GM23338 (cell line): Measurements from ENCODE around the gene OSBPL10. TPM values are rescaled to one million over a fixed set of nuclear protein-coding genes. Genes with fewer than 3 reads are reported as not detected.

ENCODE experiments used
- ATAC-seq: fragments of 200-7000 bp; cut with Tn5 transposase; 3 replicates; pipeline ENCODE4 v1.9.1; 2020
- DNase-seq: peaks from one replicate; pipeline ENCODE4 v3.0.0-alpha.2; 2015; ENCODE audit warnings: low spot score
- H2AFZ ChIP-seq: fragments of 200-600 bp; sonication (generic); 2 replicates; pipeline ENCODE4 v1.8.0; 2016; ENCODE audit warnings: antibody characterized with exemption, mild to moderate bottlenecking, moderate library complexity
- H3F3A ChIP-seq: fragments of 200-600 bp; sonication (generic); replicated peaks from 2 replicates; pipeline ENCODE4 v1.8.0; 2017; ENCODE audit warnings: antibody characterized with exemption, mixed run types, low read depth
- H3K27ac ChIP-seq: fragments of 200-600 bp; sonication (generic); 2 replicates; pipeline ENCODE4 v1.6.1; 2016; ENCODE audit warnings: low read depth
- H3K27me3 ChIP-seq: fragments of 200-600 bp; sonication (generic); 2 replicates; pipeline ENCODE4 v1.8.0; 2016; ENCODE audit warnings: mild to moderate bottlenecking, mixed run types, moderate library complexity; ENCODE audit not compliant: insufficient read depth
- H3K36me3 ChIP-seq: fragments of 200-600 bp; sonication (generic); 2 replicates; pipeline ENCODE4 v1.8.0; 2016; ENCODE audit warnings: mild to moderate bottlenecking; ENCODE audit not compliant: insufficient read depth
- H3K4me1 ChIP-seq: fragments of 200-600 bp; sonication (generic); 2 replicates; pipeline ENCODE4 v1.8.0; 2016; ENCODE audit warnings: mild to moderate bottlenecking, moderate library complexity; ENCODE audit not compliant: insufficient read depth
- H3K4me2 ChIP-seq: fragments of 200-600 bp; sonication (generic); 2 replicates; pipeline ENCODE4 v1.7.1; 2017; ENCODE audit warnings: mixed run types
- H3K4me3 ChIP-seq: fragments of 200-600 bp; sonication (generic); 2 replicates; pipeline ENCODE4 v1.6.1; 2016; ENCODE audit warnings: mixed run types
- H3K79me2 ChIP-seq: fragments of 200-600 bp; sonication (generic); replicated peaks from 2 replicates; pipeline ENCODE4 v1.8.0; 2017; ENCODE audit warnings: mild to moderate bottlenecking; ENCODE audit not compliant: insufficient read depth
- H3K9me2 ChIP-seq: fragments of 200-600 bp; sonication (generic); 2 replicates; pipeline ENCODE4 v1.8.0; 2017; ENCODE audit not compliant: insufficient read depth
- H4K20me1 ChIP-seq: fragments of 200-600 bp; sonication (generic); replicated peaks from 2 replicates; pipeline ENCODE4 v1.8.0; 2017; ENCODE audit warnings: mild to moderate bottlenecking; ENCODE audit not compliant: insufficient read depth
- H3K27ac Mint-ChIP-seq: 2 replicates; pipeline ENCODE4 v1.8.0; 2020; ENCODE audit warnings: inconsistent platforms, mild to moderate bottlenecking, moderate library complexity, mixed read lengths
- H3K27me3 Mint-ChIP-seq: 3 replicates; pipeline ENCODE4 v1.8.0; 2022; ENCODE audit warnings: low read depth, mild to moderate bottlenecking, moderate library complexity, mixed read lengths, inconsistent platforms; ENCODE audit not compliant: insufficient read depth, poor library complexity
- H3K36me3 Mint-ChIP-seq: 3 replicates; pipeline ENCODE4 v1.8.0; 2021; ENCODE audit warnings: low read depth, mild to moderate bottlenecking, inconsistent platforms, moderate library complexity, mixed read lengths
- H3K4me1 Mint-ChIP-seq: 3 replicates; pipeline ENCODE4 v1.8.0; 2020; ENCODE audit warnings: mild to moderate bottlenecking, inconsistent platforms, mixed read lengths
- H3K4me3 Mint-ChIP-seq: 3 replicates; pipeline ENCODE4 v1.8.0; 2021; ENCODE audit warnings: moderate library complexity, mild to moderate bottlenecking, inconsistent platforms, mixed read lengths
- H3K9me3 Mint-ChIP-seq: 3 replicates; pipeline ENCODE4 v1.8.0; 2020; ENCODE audit warnings: moderate library complexity, mild to moderate bottlenecking, inconsistent platforms, mixed read lengths
- CREB1 ChIP-seq: fragments of 250-450 bp; sonication (Bioruptor Pico); IDR thresholded peaks from 2 replicates; pipeline ENCODE4 v1.5.0; 2020; ENCODE audit warnings: low read depth, mild to moderate bottlenecking, moderate library complexity
- CTCF ChIP-seq, 2 experiments: fragments of 200-600 bp in 1 of 2; sonication (generic) in 1 of 2; conservative IDR thresholded peaks; 2 replicates each; pipeline versions ENCODE4 v1.5.1 to v1.6.1; 2016 to 2017; ENCODE audit warnings: antibody characterized with exemption in 2 of 2, low read depth in 2 of 2, mild to moderate bottlenecking in 2 of 2, moderate library complexity in 1 of 2
- EZH2 ChIP-seq: fragments of 200-600 bp; sonication (generic); IDR thresholded peaks from one replicate; pipeline ENCODE4 v1.8.0; 2017; ENCODE audit warnings: antibody characterized with exemption, mild to moderate bottlenecking, low read depth; ENCODE audit not compliant: unreplicated experiment
- EZH2phosphoT487 ChIP-seq: fragments of 200-600 bp; sonication (generic); IDR thresholded peaks from one replicate; pipeline ENCODE4 v1.8.1; 2018; ENCODE audit warnings: antibody characterized with exemption; ENCODE audit not compliant: unreplicated experiment
- JUNB ChIP-seq: IDR thresholded peaks from one replicate; pipeline ENCODE4 v1.6.1; 2016; ENCODE audit warnings: antibody characterized with exemption; ENCODE audit not compliant: unreplicated experiment
- NANOG ChIP-seq: IDR thresholded peaks from 2 replicates; pipeline ENCODE4 v1.6.1; 2016; ENCODE audit warnings: antibody characterized with exemption, borderline replicate concordance
- POLR2AphosphoS5 ChIP-seq: IDR thresholded peaks from 2 replicates; pipeline ENCODE4 v1.6.1; 2016; ENCODE audit warnings: antibody characterized with exemption, low read depth
- STAT1 ChIP-seq: IDR thresholded peaks from one replicate; pipeline ENCODE4 v1.6.1; 2016; ENCODE audit warnings: antibody characterized with exemption; ENCODE audit not compliant: unreplicated experiment
- ZNF114 ChIP-seq: fragments of 250-450 bp; sonication (Bioruptor Pico); IDR thresholded peaks from 2 replicates; pipeline ENCODE4 v1.5.0; 2020; ENCODE audit warnings: mild to moderate bottlenecking, moderate library complexity
- ZNF331 ChIP-seq: fragments of 250-450 bp; sonication (Bioruptor Pico); IDR thresholded peaks from 2 replicates; pipeline ENCODE4 v1.5.0; 2020; ENCODE audit warnings: low read depth, mild to moderate bottlenecking, moderate library complexity
- polyA plus RNA-seq: library from polyadenylated mRNA; unstranded; fragments of >200 nt; fragmentation: Nextera tagmentation; extraction: Ambion mirVana; gene quantifications from 2 replicates; pipeline ENCODE4 v1.2.1, GENCODE V29; 2016
- total RNA-seq: library from RNA; depleted of rRNA; stranded (reverse); fragments of >200 nt; shearing (Covaris generic); gene quantifications from 2 replicates; pipeline ENCODE4 v1.2.3, GENCODE V29; 2014
- TF ChIP-seq, protein P1 (sequence below): IDR thresholded peaks from one replicate; pipeline ENCODE4 v1.6.1; 2018; ENCODE audit warnings: antibody characterized with exemption; ENCODE audit not compliant: unreplicated experiment
- TF ChIP-seq, protein P2 (sequence below): fragments of 250-450 bp; sonication (Bioruptor Pico); IDR thresholded peaks from 2 replicates; pipeline ENCODE4 v1.5.0; 2020; ENCODE audit warnings: mild to moderate bottlenecking, moderate library complexity
- TF ChIP-seq, protein P3 (sequence below): IDR thresholded peaks from 2 replicates; pipeline ENCODE4 v1.6.1; 2016; ENCODE audit warnings: antibody characterized with exemption

The OSBPL10 gene
- total and polyA plus RNA-seq, 2 experiments from 2014 or later = 23.8 to 149 TPM

DNA sequence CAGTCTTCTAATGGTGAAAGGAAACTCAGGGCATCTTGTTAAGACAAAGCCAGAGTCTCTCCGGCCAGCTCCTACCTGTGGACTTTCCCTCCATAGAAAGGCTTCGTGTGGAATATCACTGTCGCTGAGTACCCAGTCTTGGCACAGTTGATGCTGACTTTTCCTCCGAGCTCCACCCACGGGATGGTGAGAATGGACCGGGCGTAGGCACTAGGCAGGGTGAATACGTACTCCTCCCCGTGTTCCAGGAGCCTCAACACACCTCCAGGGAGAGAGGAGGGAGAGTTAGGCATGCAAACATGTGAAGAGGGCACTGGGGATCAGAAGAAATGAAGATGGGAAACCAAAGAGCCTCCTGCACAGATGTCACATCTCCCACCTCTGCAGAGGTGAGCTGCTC, 310.3 kb downstream of the OSBPL10 start:
- H3K4me1 Mint-ChIP-seq = peaks cover 16% of the 10 kb centered on the region
- H3K9me2 ChIP-seq = no peaks in the 10 kb centered on the region
- no peak for ATAC-seq
- no peaks in the 10 kb centered on the region for H3K4me1 ChIP-seq
- no peak overlapping the region for H3K4me2 ChIP-seq
- H2AFZ ChIP-seq = no peak overlapping the region
- peaks cover 52% of the 10 kb centered on the region for H3K36me3 Mint-ChIP-seq
- H3K36me3 ChIP-seq = no peaks in the 10 kb centered on the region
- H4K20me1 ChIP-seq = peaks cover 4% of the 10 kb centered on the region; the same call in 1 of the 2 replicates
- H3K27ac Mint-ChIP-seq = no peak overlapping the region
- H3K27me3 ChIP-seq = no peaks in the 10 kb centered on the region
- no peaks in the 10 kb centered on the region for H3K27me3 Mint-ChIP-seq
- no peak overlapping the region for H3K27ac ChIP-seq
- H3K4me3 ChIP-seq = no peak overlapping the region
- no peaks in the 10 kb centered on the region for H3K9me3 Mint-ChIP-seq
- no peak overlapping the region for H3K4me3 Mint-ChIP-seq
- DNase-seq = no peak
- TF ChIP-seq ZNF114 (CRISPR knock-in tag) (no peak), JUNB (no peak), CTCF (conservative IDR thresholded peaks at IDR 0.05; ENCODE audit: low read depth in 2 of 2) (no peak), POLR2AphosphoS5 (no peak), STAT1 (no peak), CREB1 (CRISPR knock-in tag) (no peak), EZH2 (no peak), NANOG (no peak), ZNF331 (no peak), EZH2phosphoT487 (no peak)
- TF ChIP-seq, protein P1, sequence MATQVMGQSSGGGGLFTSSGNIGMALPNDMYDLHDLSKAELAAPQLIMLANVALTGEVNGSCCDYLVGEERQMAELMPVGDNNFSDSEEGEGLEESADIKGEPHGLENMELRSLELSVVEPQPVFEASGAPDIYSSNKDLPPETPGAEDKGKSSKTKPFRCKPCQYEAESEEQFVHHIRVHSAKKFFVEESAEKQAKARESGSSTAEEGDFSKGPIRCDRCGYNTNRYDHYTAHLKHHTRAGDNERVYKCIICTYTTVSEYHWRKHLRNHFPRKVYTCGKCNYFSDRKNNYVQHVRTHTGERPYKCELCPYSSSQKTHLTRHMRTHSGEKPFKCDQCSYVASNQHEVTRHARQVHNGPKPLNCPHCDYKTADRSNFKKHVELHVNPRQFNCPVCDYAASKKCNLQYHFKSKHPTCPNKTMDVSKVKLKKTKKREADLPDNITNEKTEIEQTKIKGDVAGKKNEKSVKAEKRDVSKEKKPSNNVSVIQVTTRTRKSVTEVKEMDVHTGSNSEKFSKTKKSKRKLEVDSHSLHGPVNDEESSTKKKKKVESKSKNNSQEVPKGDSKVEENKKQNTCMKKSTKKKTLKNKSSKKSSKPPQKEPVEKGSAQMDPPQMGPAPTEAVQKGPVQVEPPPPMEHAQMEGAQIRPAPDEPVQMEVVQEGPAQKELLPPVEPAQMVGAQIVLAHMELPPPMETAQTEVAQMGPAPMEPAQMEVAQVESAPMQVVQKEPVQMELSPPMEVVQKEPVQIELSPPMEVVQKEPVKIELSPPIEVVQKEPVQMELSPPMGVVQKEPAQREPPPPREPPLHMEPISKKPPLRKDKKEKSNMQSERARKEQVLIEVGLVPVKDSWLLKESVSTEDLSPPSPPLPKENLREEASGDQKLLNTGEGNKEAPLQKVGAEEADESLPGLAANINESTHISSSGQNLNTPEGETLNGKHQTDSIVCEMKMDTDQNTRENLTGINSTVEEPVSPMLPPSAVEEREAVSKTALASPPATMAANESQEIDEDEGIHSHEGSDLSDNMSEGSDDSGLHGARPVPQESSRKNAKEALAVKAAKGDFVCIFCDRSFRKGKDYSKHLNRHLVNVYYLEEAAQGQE = no peak
- TF ChIP-seq, protein P2, sequence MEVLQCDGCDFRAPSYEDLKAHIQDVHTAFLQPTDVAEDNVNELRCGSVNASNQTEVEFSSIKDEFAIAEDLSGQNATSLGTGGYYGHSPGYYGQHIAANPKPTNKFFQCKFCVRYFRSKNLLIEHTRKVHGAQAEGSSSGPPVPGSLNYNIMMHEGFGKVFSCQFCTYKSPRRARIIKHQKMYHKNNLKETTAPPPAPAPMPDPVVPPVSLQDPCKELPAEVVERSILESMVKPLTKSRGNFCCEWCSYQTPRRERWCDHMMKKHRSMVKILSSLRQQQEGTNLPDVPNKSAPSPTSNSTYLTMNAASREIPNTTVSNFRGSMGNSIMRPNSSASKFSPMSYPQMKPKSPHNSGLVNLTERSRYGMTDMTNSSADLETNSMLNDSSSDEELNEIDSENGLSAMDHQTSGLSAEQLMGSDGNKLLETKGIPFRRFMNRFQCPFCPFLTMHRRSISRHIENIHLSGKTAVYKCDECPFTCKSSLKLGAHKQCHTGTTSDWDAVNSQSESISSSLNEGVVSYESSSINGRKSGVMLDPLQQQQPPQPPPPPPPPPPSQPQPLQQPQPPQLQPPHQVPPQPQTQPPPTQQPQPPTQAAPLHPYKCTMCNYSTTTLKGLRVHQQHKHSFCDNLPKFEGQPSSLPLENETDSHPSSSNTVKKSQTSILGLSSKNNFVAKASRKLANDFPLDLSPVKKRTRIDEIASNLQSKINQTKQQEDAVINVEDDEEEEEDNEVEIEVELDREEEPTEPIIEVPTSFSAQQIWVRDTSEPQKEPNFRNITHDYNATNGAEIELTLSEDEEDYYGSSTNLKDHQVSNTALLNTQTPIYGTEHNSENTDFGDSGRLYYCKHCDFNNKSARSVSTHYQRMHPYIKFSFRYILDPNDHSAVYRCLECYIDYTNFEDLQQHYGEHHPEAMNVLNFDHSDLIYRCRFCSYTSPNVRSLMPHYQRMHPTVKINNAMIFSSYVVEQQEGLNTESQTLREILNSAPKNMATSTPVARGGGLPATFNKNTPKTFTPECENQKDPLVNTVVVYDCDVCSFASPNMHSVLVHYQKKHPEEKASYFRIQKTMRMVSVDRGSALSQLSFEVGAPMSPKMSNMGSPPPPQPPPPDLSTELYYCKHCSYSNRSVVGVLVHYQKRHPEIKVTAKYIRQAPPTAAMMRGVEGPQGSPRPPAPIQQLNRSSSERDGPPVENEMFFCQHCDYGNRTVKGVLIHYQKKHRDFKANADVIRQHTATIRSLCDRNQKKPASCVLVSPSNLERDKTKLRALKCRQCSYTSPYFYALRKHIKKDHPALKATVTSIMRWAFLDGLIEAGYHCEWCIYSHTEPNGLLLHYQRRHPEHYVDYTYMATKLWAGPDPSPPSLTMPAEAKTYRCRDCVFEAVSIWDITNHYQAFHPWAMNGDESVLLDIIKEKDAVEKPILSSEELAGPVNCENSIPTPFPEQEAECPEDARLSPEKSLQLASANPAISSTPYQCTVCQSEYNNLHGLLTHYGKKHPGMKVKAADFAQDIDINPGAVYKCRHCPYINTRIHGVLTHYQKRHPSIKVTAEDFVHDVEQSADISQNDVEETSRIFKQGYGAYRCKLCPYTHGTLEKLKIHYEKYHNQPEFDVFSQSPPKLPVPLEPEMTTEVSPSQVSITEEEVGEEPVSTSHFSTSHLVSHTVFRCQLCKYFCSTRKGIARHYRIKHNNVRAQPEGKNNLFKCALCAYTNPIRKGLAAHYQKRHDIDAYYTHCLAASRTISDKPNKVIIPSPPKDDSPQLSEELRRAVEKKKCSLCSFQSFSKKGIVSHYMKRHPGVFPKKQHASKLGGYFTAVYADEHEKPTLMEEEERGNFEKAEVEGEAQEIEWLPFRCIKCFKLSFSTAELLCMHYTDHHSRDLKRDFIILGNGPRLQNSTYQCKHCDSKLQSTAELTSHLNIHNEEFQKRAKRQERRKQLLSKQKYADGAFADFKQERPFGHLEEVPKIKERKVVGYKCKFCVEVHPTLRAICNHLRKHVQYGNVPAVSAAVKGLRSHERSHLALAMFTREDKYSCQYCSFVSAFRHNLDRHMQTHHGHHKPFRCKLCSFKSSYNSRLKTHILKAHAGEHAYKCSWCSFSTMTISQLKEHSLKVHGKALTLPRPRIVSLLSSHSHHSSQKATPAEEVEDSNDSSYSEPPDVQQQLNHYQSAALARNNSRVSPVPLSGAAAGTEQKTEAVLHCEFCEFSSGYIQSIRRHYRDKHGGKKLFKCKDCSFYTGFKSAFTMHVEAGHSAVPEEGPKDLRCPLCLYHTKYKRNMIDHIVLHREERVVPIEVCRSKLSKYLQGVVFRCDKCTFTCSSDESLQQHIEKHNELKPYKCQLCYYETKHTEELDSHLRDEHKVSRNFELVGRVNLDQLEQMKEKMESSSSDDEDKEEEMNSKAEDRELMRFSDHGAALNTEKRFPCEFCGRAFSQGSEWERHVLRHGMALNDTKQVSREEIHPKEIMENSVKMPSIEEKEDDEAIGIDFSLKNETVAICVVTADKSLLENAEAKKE = no peak
- TF ChIP-seq, protein P3, sequence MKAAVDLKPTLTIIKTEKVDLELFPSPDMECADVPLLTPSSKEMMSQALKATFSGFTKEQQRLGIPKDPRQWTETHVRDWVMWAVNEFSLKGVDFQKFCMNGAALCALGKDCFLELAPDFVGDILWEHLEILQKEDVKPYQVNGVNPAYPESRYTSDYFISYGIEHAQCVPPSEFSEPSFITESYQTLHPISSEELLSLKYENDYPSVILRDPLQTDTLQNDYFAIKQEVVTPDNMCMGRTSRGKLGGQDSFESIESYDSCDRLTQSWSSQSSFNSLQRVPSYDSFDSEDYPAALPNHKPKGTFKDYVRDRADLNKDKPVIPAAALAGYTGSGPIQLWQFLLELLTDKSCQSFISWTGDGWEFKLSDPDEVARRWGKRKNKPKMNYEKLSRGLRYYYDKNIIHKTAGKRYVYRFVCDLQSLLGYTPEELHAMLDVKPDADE = no peak
- no peaks in the 10 kb centered on the region for H3F3A ChIP-seq
- peaks cover 2% of the 10 kb centered on the region; the same call in 1 of the 2 replicates for H3K79me2 ChIP-seq
